ENCODE measurements around the gene DTNBP1.
"Not testable (repeated sequence)": the region's sequence is repeated elsewhere in the genome, so short reads cannot be mapped to it uniquely, and the experiment has no call there.

The DTNBP1 gene

DNA sequence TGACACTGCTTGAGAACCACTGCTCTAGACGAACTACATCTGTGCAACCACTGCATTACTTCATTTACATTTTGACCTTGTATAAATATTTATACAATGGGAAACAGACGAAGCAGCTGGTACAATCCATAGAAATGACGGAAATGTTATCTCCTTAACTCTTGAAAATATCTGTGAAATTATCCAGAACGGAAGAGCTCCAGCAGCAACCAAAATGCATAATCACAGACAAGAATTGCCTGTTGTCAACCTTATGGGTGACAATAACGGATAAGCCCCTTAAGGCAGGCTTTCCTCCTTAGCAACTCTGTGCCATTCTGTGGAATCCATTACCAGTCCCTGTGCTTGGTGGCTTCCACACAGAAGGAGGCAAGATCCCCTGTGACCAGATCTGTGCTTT, 115.4 kb downstream of the DTNBP1 start:
- TF ChIP-seq EZH2 (optimal IDR thresholded peaks at IDR 0.05; ENCODE audit: low read depth, low read length) = no peak
- TF ChIP-seq, protein P1, sequence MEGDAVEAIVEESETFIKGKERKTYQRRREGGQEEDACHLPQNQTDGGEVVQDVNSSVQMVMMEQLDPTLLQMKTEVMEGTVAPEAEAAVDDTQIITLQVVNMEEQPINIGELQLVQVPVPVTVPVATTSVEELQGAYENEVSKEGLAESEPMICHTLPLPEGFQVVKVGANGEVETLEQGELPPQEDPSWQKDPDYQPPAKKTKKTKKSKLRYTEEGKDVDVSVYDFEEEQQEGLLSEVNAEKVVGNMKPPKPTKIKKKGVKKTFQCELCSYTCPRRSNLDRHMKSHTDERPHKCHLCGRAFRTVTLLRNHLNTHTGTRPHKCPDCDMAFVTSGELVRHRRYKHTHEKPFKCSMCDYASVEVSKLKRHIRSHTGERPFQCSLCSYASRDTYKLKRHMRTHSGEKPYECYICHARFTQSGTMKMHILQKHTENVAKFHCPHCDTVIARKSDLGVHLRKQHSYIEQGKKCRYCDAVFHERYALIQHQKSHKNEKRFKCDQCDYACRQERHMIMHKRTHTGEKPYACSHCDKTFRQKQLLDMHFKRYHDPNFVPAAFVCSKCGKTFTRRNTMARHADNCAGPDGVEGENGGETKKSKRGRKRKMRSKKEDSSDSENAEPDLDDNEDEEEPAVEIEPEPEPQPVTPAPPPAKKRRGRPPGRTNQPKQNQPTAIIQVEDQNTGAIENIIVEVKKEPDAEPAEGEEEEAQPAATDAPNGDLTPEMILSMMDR (IDR thresholded peaks at IDR 0.05; ENCODE audit: low read length) = no peak
- TF ChIP-seq EZH2phosphoT487 (IDR thresholded peaks at IDR 0.05; ENCODE audit: low read length) = no peak
- Histone ChIP-seq H3K27ac (ENCODE audit: low read length) (no peak overlapping the region), H3K9me3 (replicated peaks; ENCODE audit: insufficient read depth, low read length) (no peaks in the 10 kb centered on the region), H3K4me3 (ENCODE audit: low read length) (no peak overlapping the region), H3K27me3 (replicated peaks; ENCODE audit: insufficient read depth, low read length) (no peaks in the 10 kb centered on the region), H3F3A (ENCODE audit: insufficient read depth, low read length) (no peaks in the 10 kb centered on the region), H3K79me2 (ENCODE audit: low read length) (peaks cover 8% of the 10 kb centered on the region; the same call in 1 of the 2 replicates), H3K9ac (ENCODE audit: low read length) (no peak overlapping the region), H3K4me2 (ENCODE audit: low read depth, low read length) (no peak overlapping the region), H3K9me2 (replicated peaks; ENCODE audit: insufficient read depth, low read length) (no peaks in the 10 kb centered on the region), H4K20me1 (ENCODE audit: insufficient read depth, low read length) (no peaks in the 10 kb centered on the region), H2AFZ (ENCODE audit: low read length) (no peak overlapping the region), H3K36me3 (replicated peaks; ENCODE audit: insufficient read depth, low read length) (no peaks in the 10 kb centered on the region), H3K4me1 (ENCODE audit: low read length) (no peaks in the 10 kb centered on the region)
- no peak for DNase-seq

DNA sequence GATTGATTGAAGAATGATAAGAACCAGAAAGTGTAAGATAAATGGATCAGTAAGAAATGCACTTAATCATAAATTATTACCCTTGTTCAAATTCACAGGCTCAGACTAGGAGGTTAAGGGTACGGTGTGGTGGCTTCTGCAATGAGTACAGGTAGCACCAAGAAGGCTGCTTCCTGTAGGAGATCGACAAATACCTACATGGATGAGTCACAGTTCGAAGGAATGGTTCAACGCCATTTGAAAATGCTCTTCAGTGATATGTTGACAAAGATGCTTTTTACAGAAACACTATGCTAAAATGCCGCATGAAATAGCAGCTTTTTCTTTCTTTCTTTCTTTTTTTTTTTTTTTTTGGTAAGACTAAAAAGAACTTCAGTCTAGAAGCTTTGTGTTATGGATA, 116.2 kb downstream of the DTNBP1 start:
- Histone ChIP-seq H3K27ac (ENCODE audit: low read length) (no peak overlapping the region), H3K9me2 (replicated peaks; ENCODE audit: insufficient read depth, low read length) (no peaks in the 10 kb centered on the region), H3K9me3 (replicated peaks; ENCODE audit: insufficient read depth, low read length) (no peaks in the 10 kb centered on the region), H3F3A (ENCODE audit: insufficient read depth, low read length) (no peaks in the 10 kb centered on the region), H3K4me3 (ENCODE audit: low read length) (no peak overlapping the region), H3K9ac (ENCODE audit: low read length) (no peak overlapping the region), H2AFZ (ENCODE audit: low read length) (no peak overlapping the region), H3K36me3 (replicated peaks; ENCODE audit: insufficient read depth, low read length) (no peaks in the 10 kb centered on the region), H3K4me1 (ENCODE audit: low read length) (no peaks in the 10 kb centered on the region), H4K20me1 (ENCODE audit: insufficient read depth, low read length) (no peaks in the 10 kb centered on the region), H3K79me2 (ENCODE audit: low read length) (peaks cover 5% of the 10 kb centered on the region; the same call in 1 of the 2 replicates), H3K27me3 (replicated peaks; ENCODE audit: insufficient read depth, low read length) (no peaks in the 10 kb centered on the region), H3K4me2 (ENCODE audit: low read depth, low read length) (no peak overlapping the region)
- no peak for DNase-seq
- TF ChIP-seq EZH2phosphoT487 (IDR thresholded peaks at IDR 0.05; ENCODE audit: low read length) (no peak), EZH2 (optimal IDR thresholded peaks at IDR 0.05; ENCODE audit: low read depth, low read length) (no peak)
- TF ChIP-seq, protein P1 (IDR thresholded peaks at IDR 0.05; ENCODE audit: low read length) = no peak

DNA sequence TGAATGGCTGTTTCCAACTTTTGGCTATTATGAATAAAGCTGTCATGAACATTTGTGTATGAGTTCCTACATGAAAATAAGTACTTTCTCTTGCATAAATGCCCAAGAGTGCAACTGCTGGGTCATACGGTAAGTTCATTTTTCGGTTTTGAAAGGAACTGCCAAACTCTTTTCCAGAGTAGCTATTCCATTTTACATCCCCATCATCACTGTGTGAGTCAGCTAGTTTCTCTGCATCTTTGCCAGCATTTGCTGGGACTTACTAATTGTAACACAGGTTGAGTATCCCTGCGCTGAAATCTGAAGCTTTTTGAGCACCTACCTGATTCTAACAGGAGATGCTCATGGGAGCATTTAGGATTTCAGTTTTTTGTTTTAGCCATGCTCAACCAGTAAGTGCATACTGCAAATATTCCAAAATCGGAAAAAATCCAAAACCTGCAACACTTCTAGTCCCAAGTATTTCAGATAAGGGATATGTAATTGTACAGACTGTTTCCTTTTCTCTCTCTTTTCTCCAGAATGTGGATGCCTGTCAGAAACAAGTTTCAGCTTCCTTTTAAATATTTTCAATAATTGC, 118.4 kb downstream of the DTNBP1 start:
- Histone ChIP-seq H3K4me2 (ENCODE audit: low read depth, low read length) (no peak overlapping the region), H3K36me3 (replicated peaks; ENCODE audit: insufficient read depth, low read length) (no peaks in the 10 kb centered on the region), H3K9me3 (replicated peaks; ENCODE audit: insufficient read depth, low read length) (no peaks in the 10 kb centered on the region), H3K79me2 (ENCODE audit: low read length) (peaks cover 1% of the 10 kb centered on the region; the same call in 1 of the 2 replicates), H3K4me1 (ENCODE audit: low read length) (no peaks in the 10 kb centered on the region), H3K9ac (ENCODE audit: low read length) (no peak overlapping the region), H3K27ac (ENCODE audit: low read length) (no peak overlapping the region), H3F3A (ENCODE audit: insufficient read depth, low read length) (no peaks in the 10 kb centered on the region), H2AFZ (ENCODE audit: low read length) (no peak overlapping the region), H3K4me3 (ENCODE audit: low read length) (no peak overlapping the region), H3K27me3 (replicated peaks; ENCODE audit: insufficient read depth, low read length) (no peaks in the 10 kb centered on the region), H3K9me2 (replicated peaks; ENCODE audit: insufficient read depth, low read length) (no peaks in the 10 kb centered on the region), H4K20me1 (ENCODE audit: insufficient read depth, low read length) (no peaks in the 10 kb centered on the region)
- no peak for TF ChIP-seq EZH2phosphoT487 (IDR thresholded peaks at IDR 0.05; ENCODE audit: low read length)
- TF ChIP-seq EZH2 (optimal IDR thresholded peaks at IDR 0.05; ENCODE audit: low read depth, low read length) = no peak
- TF ChIP-seq, protein P1 (IDR thresholded peaks at IDR 0.05; ENCODE audit: low read length) = no peak
- DNase-seq = no peak

DNA sequence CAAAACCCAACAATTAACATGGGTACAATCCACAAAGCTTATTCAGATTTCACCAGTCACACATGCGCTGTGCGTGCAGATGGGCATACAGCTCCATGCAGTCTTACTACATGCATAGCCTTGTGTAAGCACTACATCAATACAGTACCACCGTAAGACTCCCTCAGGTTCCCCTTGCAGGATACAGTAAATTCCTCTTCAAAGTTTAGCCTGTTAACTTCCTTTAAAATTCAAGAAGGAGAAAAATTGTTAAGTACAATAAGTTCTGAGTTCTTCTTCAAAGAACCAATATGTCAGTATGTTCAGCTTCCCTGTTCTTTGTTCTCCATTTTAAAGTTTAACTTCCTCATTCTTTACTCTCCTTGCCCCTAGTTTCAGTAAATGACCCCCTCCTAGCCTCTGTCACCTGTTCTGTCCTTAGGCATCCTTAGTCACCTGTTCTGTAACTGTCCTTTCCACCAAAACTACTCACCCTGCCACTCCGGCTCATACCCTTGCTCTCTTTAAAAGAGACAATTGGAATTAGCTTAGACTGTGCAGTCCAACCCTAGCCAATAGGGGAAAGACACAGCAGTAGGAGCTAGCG, 119.4 kb downstream of the DTNBP1 start:
- not testable (repeated sequence) for H2AFZ ChIP-seq (ENCODE audit: low read length); H3K9ac ChIP-seq (ENCODE audit: low read length); H3K9me3 ChIP-seq (replicated peaks; ENCODE audit: insufficient read depth, low read length); DNase-seq; H3K9me2 ChIP-seq (replicated peaks; ENCODE audit: insufficient read depth, low read length); H3K4me1 ChIP-seq (ENCODE audit: low read length); H3K4me3 ChIP-seq (ENCODE audit: low read length); H3K79me2 ChIP-seq (ENCODE audit: low read length); H3K4me2 ChIP-seq (ENCODE audit: low read depth, low read length); H3K36me3 ChIP-seq (replicated peaks; ENCODE audit: insufficient read depth, low read length); H3K27ac ChIP-seq (ENCODE audit: low read length); H3F3A ChIP-seq (ENCODE audit: insufficient read depth, low read length); H4K20me1 ChIP-seq (ENCODE audit: insufficient read depth, low read length); H3K27me3 ChIP-seq (replicated peaks; ENCODE audit: insufficient read depth, low read length)
